HepG2 (cell line): Measurements from ENCODE around the gene SIX4. TPM values are rescaled to one million over a fixed set of nuclear protein-coding genes. Genes with fewer than 3 reads are reported as not detected.
A peak's percentile ranks its signal among the peaks of the same experiment; 100 is the strongest.

Source experiments
- EED ChIP-seq: sonication (generic); formaldehyde crosslinking; IDR thresholded peaks from 2 replicates; pipeline ENCODE4 v1.5.0; 2020; ENCODE audit warnings: mild to moderate bottlenecking, missing genetic modification reagents
- NCOR1 ChIP-seq: fragments of 200-600 bp; sonication (generic); IDR thresholded peaks from 2 replicates; pipeline ENCODE4 v1.7.0; 2017; ENCODE audit warnings: antibody characterized with exemption, low read length, borderline replicate concordance
- RARA ChIP-seq: IDR thresholded peaks from 2 replicates; pipeline ENCODE4 v1.6.1; 2016; ENCODE audit warnings: missing genetic modification reagents, missing compliant biosample characterization
- SOX6 ChIP-seq, 2 experiments: fragments of 450-650 bp in 1 of 2; sonication (generic) in 1 of 2; formaldehyde crosslinking in 1 of 2; IDR thresholded peaks; 2 replicates each; pipeline versions ENCODE4 v1.4.0 to v1.6.1; 2017 to 2020; ENCODE audit warnings: antibody characterized with exemption in 1 of 2, mild to moderate bottlenecking in 1 of 2, missing genetic modification reagents in 1 of 2
- ZNF24 ChIP-seq: fragments of 450-650 bp; IDR thresholded peaks from 2 replicates; pipeline ENCODE4 v1.6.1; 2017; ENCODE audit warnings: antibody characterized with exemption, mild to moderate bottlenecking
- ZNF432 ChIP-seq: sonication (generic); formaldehyde crosslinking; IDR thresholded peaks from 2 replicates; pipeline ENCODE4 v1.5.0; 2020; ENCODE audit warnings: missing genetic modification reagents, mild to moderate bottlenecking, borderline replicate concordance
- ZNF761 ChIP-seq: sonication (generic); formaldehyde crosslinking; conservative IDR thresholded peaks from 2 replicates; pipeline ENCODE4 v1.4.0; 2020; ENCODE audit warnings: mild to moderate bottlenecking, missing genetic modification reagents
- ZNF883 ChIP-seq: sonication (generic); formaldehyde crosslinking; IDR thresholded peaks from 2 replicates; pipeline ENCODE4 v1.5.1; 2020; ENCODE audit warnings: mild to moderate bottlenecking, missing genetic modification reagents; ENCODE audit errors: not compliant biosample characterization
- ZSCAN12 ChIP-seq: sonication (generic); formaldehyde crosslinking; IDR thresholded peaks from 2 replicates; pipeline ENCODE4 v1.9.0; 2021; ENCODE audit warnings: mild to moderate bottlenecking, missing genetic modification reagents
- polyA plus RNA-seq, 8 experiments: library from polyadenylated mRNA; depleted of rRNA in 3 of 8; stranded (reverse) in 7 of 8; unstranded in 1 of 8; fragments of >200 nt; fragmentation: Illumina TruSeq in 4 of 8; extraction: Trizol in 4 of 8; gene quantifications; 2 replicates each; pipeline versions ENCODE4 v1.2.1 to v1.2.3, GENCODE V29; 2011 to 2016; ENCODE audit warnings: low read depth in 4 of 8, missing spikeins in 1 of 8, mixed read lengths in 1 of 8; ENCODE audit not compliant: insufficient read depth in 1 of 8
- total RNA-seq, 5 experiments: library from RNA; depleted of rRNA; stranded (reverse); fragments of >200 nt; fragmentation: Illumina TruSeq; extraction: Trizol; gene quantifications; 2 replicates each; pipeline ENCODE4 v1.2.3, GENCODE V29; 2016; ENCODE audit warnings: low read depth in 1 of 5
- TF ChIP-seq, protein P1 (sequence below): sonication (generic); formaldehyde crosslinking; IDR thresholded peaks from 2 replicates; pipeline ENCODE4 v1.4.0; 2020; ENCODE audit warnings: missing genetic modification reagents, borderline replicate concordance
- TF ChIP-seq, protein P2 (sequence below): sonication (generic); formaldehyde crosslinking; IDR thresholded peaks from 2 replicates; pipeline ENCODE4 v1.4.0; 2020; ENCODE audit warnings: missing genetic modification reagents, borderline replicate concordance
- TF ChIP-seq, protein P3 (sequence below), 2 experiments: sonication (generic) in 1 of 2; formaldehyde crosslinking in 1 of 2; IDR thresholded peaks; 2 replicates each; pipeline versions ENCODE4 v1.4.0 to v1.6.1; 2016 to 2020; ENCODE audit warnings: borderline replicate concordance in 1 of 2, low read depth in 1 of 2, mild to moderate bottlenecking in 1 of 2, missing genetic modification reagents in 1 of 2
- TF ChIP-seq, protein P4 (sequence below): IDR thresholded peaks from 2 replicates; pipeline ENCODE4 v1.6.1; 2016; ENCODE audit warnings: low read depth

Gene SIX4
- total and polyA plus RNA-seq, 2 of the 13 experiments (the other 11 are each of a cell fraction or from before 2014, with no cell fraction given), result 5.0 to 6.0 TPM

DNA sequence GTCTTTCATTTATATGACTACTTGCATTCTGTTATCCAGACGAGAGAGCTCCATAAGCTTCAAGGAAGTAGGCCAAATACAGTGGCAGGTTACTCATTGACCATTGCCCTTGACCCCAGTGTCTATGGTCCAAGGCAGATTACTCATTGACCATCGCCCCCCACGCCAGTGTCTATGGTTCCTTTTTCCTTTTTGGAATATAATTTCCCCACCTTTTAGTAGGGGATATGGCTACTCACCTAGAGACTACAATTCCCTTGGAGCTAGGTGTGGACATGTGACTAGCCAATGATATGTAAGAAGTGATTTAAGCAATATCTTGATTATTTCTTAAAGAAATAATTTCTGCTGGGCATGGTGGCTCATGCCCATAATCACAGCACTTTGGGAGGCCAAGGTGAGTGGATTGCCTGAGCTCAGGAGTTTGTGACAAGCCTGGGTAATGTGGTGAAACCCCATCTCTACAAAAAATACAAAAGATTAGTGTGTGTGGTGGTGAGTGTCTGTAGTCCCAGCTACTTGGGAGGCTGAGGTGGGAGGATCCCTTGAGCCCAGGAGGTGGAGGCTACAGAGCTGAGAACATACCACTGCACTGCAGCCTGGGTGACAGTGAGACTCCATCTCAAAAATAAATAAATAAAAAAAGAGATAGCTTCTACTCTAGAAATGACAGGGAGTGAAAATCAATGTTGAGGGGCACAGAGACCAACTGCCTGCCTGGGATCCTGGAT, 32.6 kb downstream of the SIX4 start (continued):
- TF ChIP-seq, protein P1, sequence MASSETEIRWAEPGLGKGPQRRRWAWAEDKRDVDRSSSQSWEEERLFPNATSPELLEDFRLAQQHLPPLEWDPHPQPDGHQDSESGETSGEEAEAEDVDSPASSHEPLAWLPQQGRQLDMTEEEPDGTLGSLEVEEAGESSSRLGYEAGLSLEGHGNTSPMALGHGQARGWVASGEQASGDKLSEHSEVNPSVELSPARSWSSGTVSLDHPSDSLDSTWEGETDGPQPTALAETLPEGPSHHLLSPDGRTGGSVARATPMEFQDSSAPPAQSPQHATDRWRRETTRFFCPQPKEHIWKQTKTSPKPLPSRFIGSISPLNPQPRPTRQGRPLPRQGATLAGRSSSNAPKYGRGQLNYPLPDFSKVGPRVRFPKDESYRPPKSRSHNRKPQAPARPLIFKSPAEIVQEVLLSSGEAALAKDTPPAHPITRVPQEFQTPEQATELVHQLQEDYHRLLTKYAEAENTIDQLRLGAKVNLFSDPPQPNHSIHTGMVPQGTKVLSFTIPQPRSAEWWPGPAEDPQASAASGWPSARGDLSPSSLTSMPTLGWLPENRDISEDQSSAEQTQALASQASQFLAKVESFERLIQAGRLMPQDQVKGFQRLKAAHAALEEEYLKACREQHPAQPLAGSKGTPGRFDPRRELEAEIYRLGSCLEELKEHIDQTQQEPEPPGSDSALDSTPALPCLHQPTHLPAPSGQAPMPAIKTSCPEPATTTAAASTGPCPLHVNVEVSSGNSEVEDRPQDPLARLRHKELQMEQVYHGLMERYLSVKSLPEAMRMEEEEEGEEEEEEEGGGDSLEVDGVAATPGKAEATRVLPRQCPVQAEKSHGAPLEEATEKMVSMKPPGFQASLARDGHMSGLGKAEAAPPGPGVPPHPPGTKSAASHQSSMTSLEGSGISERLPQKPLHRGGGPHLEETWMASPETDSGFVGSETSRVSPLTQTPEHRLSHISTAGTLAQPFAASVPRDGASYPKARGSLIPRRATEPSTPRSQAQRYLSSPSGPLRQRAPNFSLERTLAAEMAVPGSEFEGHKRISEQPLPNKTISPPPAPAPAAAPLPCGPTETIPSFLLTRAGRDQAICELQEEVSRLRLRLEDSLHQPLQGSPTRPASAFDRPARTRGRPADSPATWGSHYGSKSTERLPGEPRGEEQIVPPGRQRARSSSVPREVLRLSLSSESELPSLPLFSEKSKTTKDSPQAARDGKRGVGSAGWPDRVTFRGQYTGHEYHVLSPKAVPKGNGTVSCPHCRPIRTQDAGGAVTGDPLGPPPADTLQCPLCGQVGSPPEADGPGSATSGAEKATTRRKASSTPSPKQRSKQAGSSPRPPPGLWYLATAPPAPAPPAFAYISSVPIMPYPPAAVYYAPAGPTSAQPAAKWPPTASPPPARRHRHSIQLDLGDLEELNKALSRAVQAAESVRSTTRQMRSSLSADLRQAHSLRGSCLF, result no peak
- TF ChIP-seq NCOR1 (peak; percentile 73; the same call in 1 of the 2 replicates), ZNF883 (CRISPR knock-in tag) (no peak), RARA (CRISPR knock-in tag) (peak; percentile 92), EED (CRISPR knock-in tag) (no peak), ZNF24 (no peak), ZSCAN12 (CRISPR knock-in tag) (no peak), ZNF432 (CRISPR knock-in tag) (no peak), ZNF761 (CRISPR knock-in tag) (no peak), SOX6 (IDR thresholded peaks at IDR 0.05) (no peak), SOX6 (CRISPR knock-in tag; IDR thresholded peaks at IDR 0.05) (peak; percentile 60)
- TF ChIP-seq, protein P2, sequence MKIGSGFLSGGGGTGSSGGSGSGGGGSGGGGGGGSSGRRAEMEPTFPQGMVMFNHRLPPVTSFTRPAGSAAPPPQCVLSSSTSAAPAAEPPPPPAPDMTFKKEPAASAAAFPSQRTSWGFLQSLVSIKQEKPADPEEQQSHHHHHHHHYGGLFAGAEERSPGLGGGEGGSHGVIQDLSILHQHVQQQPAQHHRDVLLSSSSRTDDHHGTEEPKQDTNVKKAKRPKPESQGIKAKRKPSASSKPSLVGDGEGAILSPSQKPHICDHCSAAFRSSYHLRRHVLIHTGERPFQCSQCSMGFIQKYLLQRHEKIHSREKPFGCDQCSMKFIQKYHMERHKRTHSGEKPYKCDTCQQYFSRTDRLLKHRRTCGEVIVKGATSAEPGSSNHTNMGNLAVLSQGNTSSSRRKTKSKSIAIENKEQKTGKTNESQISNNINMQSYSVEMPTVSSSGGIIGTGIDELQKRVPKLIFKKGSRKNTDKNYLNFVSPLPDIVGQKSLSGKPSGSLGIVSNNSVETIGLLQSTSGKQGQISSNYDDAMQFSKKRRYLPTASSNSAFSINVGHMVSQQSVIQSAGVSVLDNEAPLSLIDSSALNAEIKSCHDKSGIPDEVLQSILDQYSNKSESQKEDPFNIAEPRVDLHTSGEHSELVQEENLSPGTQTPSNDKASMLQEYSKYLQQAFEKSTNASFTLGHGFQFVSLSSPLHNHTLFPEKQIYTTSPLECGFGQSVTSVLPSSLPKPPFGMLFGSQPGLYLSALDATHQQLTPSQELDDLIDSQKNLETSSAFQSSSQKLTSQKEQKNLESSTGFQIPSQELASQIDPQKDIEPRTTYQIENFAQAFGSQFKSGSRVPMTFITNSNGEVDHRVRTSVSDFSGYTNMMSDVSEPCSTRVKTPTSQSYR (CRISPR knock-in tag), result no peak; the same call in 1 of the 2 replicates
- TF ChIP-seq, protein P3, sequence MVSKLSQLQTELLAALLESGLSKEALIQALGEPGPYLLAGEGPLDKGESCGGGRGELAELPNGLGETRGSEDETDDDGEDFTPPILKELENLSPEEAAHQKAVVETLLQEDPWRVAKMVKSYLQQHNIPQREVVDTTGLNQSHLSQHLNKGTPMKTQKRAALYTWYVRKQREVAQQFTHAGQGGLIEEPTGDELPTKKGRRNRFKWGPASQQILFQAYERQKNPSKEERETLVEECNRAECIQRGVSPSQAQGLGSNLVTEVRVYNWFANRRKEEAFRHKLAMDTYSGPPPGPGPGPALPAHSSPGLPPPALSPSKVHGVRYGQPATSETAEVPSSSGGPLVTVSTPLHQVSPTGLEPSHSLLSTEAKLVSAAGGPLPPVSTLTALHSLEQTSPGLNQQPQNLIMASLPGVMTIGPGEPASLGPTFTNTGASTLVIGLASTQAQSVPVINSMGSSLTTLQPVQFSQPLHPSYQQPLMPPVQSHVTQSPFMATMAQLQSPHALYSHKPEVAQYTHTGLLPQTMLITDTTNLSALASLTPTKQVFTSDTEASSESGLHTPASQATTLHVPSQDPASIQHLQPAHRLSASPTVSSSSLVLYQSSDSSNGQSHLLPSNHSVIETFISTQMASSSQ (IDR thresholded peaks at IDR 0.05; ENCODE audit: low read depth), result peak; percentile 97
- TF ChIP-seq, protein P3 (CRISPR knock-in tag; IDR thresholded peaks at IDR 0.05; ENCODE audit: borderline replicate concordance), result peak; percentile 99
- TF ChIP-seq, protein P4, sequence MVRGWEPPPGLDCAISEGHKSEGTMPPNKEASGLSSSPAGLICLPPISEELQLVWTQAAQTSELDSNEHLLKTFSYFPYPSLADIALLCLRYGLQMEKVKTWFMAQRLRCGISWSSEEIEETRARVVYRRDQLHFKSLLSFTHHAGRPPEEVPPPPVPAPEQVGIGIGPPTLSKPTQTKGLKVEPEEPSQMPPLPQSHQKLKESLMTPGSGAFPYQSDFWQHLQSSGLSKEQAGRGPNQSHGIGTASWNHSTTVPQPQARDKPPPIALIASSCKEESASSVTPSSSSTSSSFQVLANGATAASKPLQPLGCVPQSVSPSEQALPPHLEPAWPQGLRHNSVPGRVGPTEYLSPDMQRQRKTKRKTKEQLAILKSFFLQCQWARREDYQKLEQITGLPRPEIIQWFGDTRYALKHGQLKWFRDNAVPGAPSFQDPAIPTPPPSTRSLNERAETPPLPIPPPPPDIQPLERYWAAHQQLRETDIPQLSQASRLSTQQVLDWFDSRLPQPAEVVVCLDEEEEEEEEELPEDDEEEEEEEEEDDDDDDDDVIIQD, result peak; percentile 59; the same call in 1 of the 2 replicates
